ENCODE measurements around the gene IMPACT. TPM values are rescaled to one million over a fixed set of nuclear protein-coding genes. Genes with fewer than 3 reads are reported as not detected.

The IMPACT gene
- total and polyA plus RNA-seq, 3 donors from 2014 or later: 49.0 to 59.7 (median 50.4) TPM

DNA sequence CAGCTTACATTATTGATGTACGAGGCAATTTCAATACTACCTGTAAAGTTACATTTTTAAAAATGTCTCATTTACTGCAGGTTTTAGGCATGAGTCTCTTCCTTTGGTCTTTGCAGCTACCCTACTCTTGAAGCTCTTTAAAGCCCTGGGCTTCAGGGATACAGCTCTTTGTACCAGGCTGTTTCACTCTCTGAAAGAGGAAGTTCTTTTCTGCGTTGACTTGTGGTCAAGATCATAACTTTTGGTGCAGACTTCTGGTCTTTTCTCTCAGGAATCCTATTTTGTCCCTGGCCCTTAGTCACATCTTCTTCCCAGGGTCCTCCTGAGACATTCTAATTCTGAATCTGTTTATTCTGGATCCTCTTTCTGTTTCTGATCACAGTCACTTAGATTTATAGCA, 17.4 kb downstream of the IMPACT start:
- Histone ChIP-seq H3K9me3 (no peaks in the 10 kb centered on the region), H3K4me3 (no peak overlapping the region), H3K4me1 (no peaks in the 10 kb centered on the region), H3K27me3 (no peaks in the 10 kb centered on the region), H3K36me3 (ENCODE audit: low read depth, missing control alignments) (no peaks in the 10 kb centered on the region), H3K27ac (no peak overlapping the region)
- intact Hi-C loops (cut with DNase I; ENCODE audit: low total_unique reads): no loop called here
- no peak for DNase-seq
- WGBS, 2 donors: 78 to 80% methylated on average over 2 of the region's 2 CpGs
- TF ChIP-seq POLR2A (IDR thresholded peaks at IDR 0.05): no peak
- TF ChIP-seq, protein P1, sequence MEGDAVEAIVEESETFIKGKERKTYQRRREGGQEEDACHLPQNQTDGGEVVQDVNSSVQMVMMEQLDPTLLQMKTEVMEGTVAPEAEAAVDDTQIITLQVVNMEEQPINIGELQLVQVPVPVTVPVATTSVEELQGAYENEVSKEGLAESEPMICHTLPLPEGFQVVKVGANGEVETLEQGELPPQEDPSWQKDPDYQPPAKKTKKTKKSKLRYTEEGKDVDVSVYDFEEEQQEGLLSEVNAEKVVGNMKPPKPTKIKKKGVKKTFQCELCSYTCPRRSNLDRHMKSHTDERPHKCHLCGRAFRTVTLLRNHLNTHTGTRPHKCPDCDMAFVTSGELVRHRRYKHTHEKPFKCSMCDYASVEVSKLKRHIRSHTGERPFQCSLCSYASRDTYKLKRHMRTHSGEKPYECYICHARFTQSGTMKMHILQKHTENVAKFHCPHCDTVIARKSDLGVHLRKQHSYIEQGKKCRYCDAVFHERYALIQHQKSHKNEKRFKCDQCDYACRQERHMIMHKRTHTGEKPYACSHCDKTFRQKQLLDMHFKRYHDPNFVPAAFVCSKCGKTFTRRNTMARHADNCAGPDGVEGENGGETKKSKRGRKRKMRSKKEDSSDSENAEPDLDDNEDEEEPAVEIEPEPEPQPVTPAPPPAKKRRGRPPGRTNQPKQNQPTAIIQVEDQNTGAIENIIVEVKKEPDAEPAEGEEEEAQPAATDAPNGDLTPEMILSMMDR (IDR thresholded peaks at IDR 0.05): no peak

DNA sequence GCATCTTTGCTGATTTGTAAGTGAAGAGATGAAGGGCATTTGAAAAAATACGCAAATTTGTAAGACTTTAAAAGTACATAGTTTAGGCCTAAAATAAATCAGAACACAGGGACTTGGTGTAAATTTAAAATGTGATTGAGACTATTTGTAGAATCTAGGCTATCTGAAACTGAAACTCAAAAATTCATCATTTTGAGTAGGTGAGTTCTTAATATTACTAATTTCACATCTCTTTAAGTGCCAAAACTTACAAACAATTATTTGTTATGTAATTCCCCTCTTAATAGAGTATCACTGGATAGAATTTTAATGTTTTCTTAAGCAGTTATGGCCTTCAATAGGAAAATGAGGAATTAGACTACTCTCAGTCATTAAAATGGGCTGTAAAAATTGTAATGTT, 20.0 kb downstream of the IMPACT start:
- Histone ChIP-seq H3K9me3 (no peaks in the 10 kb centered on the region), H3K4me1 (no peaks in the 10 kb centered on the region), H3K4me3 (no peak overlapping the region), H3K36me3 (ENCODE audit: low read depth, missing control alignments) (no peaks in the 10 kb centered on the region), H3K27me3 (no peaks in the 10 kb centered on the region), H3K27ac (no peak overlapping the region)
- intact Hi-C loops (cut with DNase I; ENCODE audit: low total_unique reads): no loop called here
- TF ChIP-seq, protein P1 (IDR thresholded peaks at IDR 0.05): no peak
- no peak for TF ChIP-seq POLR2A (IDR thresholded peaks at IDR 0.05)
- no peak for DNase-seq
- WGBS, 2 donors: 92 to 96% methylated on average over 1 of the region's 1 CpG

DNA sequence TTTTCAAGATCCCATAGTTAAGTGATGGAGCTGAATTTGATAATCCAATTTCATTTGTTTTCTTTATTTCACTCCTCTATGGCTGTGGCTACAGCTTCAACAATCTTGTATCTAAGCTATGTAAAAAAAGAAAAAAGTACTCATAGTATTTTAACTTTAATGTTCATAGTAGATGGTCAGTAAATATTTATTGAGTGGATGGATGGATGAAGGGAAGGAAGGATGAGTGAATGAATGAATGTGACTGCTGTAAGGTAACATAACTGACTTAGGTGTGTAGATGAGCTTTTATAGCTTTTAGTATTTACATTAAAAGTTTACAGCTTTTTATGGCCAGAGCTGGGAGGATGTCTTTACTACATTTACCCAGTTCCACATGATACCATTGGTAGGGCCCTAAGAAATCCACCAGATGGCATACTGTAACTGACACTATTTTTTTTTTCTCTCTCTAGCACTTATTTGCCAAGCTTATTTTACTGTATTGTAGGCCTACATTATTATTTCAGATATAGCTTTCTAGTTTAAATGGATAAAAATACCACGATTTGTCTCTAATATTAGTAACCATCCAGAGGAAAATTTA, 20.6 kb downstream of the IMPACT start:
- Histone ChIP-seq H3K27ac (no peak overlapping the region), H3K9me3 (no peaks in the 10 kb centered on the region), H3K27me3 (no peaks in the 10 kb centered on the region), H3K36me3 (ENCODE audit: low read depth, missing control alignments) (no peaks in the 10 kb centered on the region), H3K4me1 (no peaks in the 10 kb centered on the region), H3K4me3 (no peak overlapping the region)
- intact Hi-C loops (cut with DNase I; ENCODE audit: low total_unique reads): no loop called here
- 95 to 97% methylated on average over 1 of the region's 1 CpG for WGBS, 2 donors
- DNase-seq: no peak
- no peak for TF ChIP-seq POLR2A (IDR thresholded peaks at IDR 0.05)
- TF ChIP-seq, protein P1 (IDR thresholded peaks at IDR 0.05): no peak

DNA sequence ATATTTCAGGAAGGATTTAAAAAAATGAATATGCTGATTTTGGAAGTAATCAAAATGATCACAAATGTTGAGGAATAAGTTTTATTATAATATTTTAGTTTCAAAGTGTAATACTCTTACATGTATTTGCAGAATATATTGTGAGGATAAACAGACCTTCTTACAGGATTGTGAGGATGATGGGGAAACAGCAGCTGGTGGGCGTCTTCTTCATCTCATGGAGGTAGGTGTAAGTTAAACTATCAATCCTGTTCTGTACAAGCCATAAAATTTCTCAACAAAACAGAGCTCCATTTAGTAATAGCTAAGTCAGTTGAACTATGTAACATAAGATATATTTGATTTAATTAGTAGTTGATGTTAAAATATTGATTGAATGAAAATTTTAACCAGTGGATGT, 21.5 kb downstream of the IMPACT start:
- intact Hi-C loops (cut with DNase I; ENCODE audit: low total_unique reads): no loop called here
- Histone ChIP-seq H3K4me3 (no peak overlapping the region), H3K27ac (no peak overlapping the region), H3K36me3 (ENCODE audit: low read depth, missing control alignments) (no peaks in the 10 kb centered on the region), H3K9me3 (no peaks in the 10 kb centered on the region), H3K27me3 (no peaks in the 10 kb centered on the region), H3K4me1 (no peaks in the 10 kb centered on the region)
- TF ChIP-seq POLR2A (IDR thresholded peaks at IDR 0.05): no peak
- TF ChIP-seq, protein P1 (IDR thresholded peaks at IDR 0.05): no peak
- DNase-seq: no peak
- 96 to 100% methylated on average over 1 of the region's 1 CpG for WGBS, 2 donors

DNA sequence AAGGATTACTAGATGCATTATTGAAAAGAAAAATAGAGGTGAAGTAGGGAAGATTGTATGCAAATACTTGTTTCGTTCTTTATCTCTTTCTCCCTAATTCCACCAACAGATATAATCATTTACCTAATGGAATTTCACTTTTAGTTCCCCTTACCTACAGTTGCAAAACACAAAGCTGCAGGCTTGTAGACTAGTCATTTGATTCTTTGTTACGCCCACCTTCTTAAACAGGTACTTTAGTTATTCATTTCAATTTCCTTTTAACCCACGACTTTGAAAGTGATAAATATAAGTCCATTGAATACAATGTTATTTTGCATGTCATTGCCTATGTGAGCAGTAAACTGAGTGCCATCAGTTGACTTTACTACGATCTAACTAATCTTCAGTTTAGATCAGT, 30.1 kb downstream of the IMPACT start:
- Histone ChIP-seq H3K27me3 (no peaks in the 10 kb centered on the region), H3K36me3 (ENCODE audit: low read depth, missing control alignments) (no peaks in the 10 kb centered on the region), H3K4me1 (no peaks in the 10 kb centered on the region), H3K9me3 (no peaks in the 10 kb centered on the region), H3K27ac (no peak overlapping the region), H3K4me3 (no peak overlapping the region)
- intact Hi-C loops (cut with DNase I; ENCODE audit: low total_unique reads): no loop called here
- TF ChIP-seq POLR2A (IDR thresholded peaks at IDR 0.05): no peak
- TF ChIP-seq, protein P1 (IDR thresholded peaks at IDR 0.05): no peak
- 78 to 85% methylated on average over 4 of the region's 4 CpGs for WGBS, 2 donors
- DNase-seq: no peak

Data from testis (tissue), 3 donors.